GM12878 (cell line): ENCODE data around the gene TOMT. TPM values are rescaled to one million over a fixed set of nuclear protein-coding genes. Genes with fewer than 3 reads are reported as not detected.
A peak's percentile ranks its signal among the peaks of the same experiment; 100 is the strongest.

Experiments used
- ATF3 ChIP-seq: IDR thresholded peaks from 2 replicates; pipeline ENCODE4 v1.6.1; 2011; ENCODE audit warnings: low read depth, mild to moderate bottlenecking, low read length, moderate library complexity, borderline replicate concordance; ENCODE audit errors: extremely low read depth
- BACH1 ChIP-seq: fragments of 450-650 bp; IDR thresholded peaks from 2 replicates; pipeline ENCODE4 v1.6.1; 2017; ENCODE audit warnings: mild to moderate bottlenecking, borderline replicate concordance
- BHLHE40 ChIP-seq, 2 experiments: fragments of 450-650 bp in 1 of 2; IDR thresholded peaks; 2 replicates each; pipeline ENCODE4 v1.6.1; 2011 to 2017; ENCODE audit warnings: low read depth in 2 of 2, borderline replicate concordance in 1 of 2, improper control_type of control experiment in 1 of 2, low read length in 1 of 2, mild to moderate bottlenecking in 1 of 2
- CHD4 ChIP-seq: fragments of 200-600 bp; sonication (generic); IDR thresholded peaks from 2 replicates; pipeline ENCODE4 v1.6.1; 2016; ENCODE audit warnings: mild to moderate bottlenecking
- CREB1 ChIP-seq: IDR thresholded peaks from 2 replicates; pipeline ENCODE4 v1.6.1; 2012; ENCODE audit warnings: low read depth, mild to moderate bottlenecking, inconsistent platforms
- CUX1 ChIP-seq: IDR thresholded peaks from 2 replicates; pipeline ENCODE4 v1.6.1; 2012; ENCODE audit warnings: improper control_type of control experiment, low read depth, low read length; ENCODE audit not compliant: insufficient replicate concordance
- MYB ChIP-seq: fragments of 150-350 bp; IDR thresholded peaks from 2 replicates; pipeline ENCODE4 v1.6.1; 2014; ENCODE audit warnings: mild to moderate bottlenecking, low read depth, low read length, borderline replicate concordance
- NR2F1 ChIP-seq: fragments of 450-650 bp; conservative IDR thresholded peaks from 2 replicates; pipeline ENCODE4 v1.6.1; 2017; ENCODE audit warnings: mild to moderate bottlenecking
- PML ChIP-seq: IDR thresholded peaks from 2 replicates; pipeline ENCODE4 v1.6.1; 2012; ENCODE audit warnings: low read length, inconsistent platforms
- RUNX3 ChIP-seq: IDR thresholded peaks from 2 replicates; pipeline ENCODE4 v1.6.1; 2012; ENCODE audit warnings: low read length, inconsistent platforms
- SIX5 ChIP-seq: IDR thresholded peaks from 2 replicates; pipeline ENCODE4 v1.6.1; 2011; ENCODE audit warnings: mild to moderate bottlenecking, low read depth, low read length, moderate library complexity; ENCODE audit not compliant: severe bottlenecking
- SKIL ChIP-seq: fragments of 450-650 bp; IDR thresholded peaks from 2 replicates; pipeline ENCODE4 v1.6.1; 2017; ENCODE audit warnings: mild to moderate bottlenecking, low read depth, inconsistent platforms; ENCODE audit not compliant: poor library complexity, severe bottlenecking
- SUZ12 ChIP-seq: fragments of 200-600 bp; sonication (generic); IDR thresholded peaks from one replicate; pipeline ENCODE4 v1.6.1; 2018; ENCODE audit warnings: antibody characterized with exemption, mild to moderate bottlenecking; ENCODE audit not compliant: unreplicated experiment
- TBL1XR1 ChIP-seq: IDR thresholded peaks from 2 replicates; pipeline ENCODE4 v1.6.1; 2012; ENCODE audit warnings: low read depth, low read length, improper control_type of control experiment
- TCF12 ChIP-seq: IDR thresholded peaks from 2 replicates; pipeline ENCODE4 v1.6.1; 2011; ENCODE audit warnings: low read depth, mild to moderate bottlenecking, low read length
- ZBTB11 ChIP-seq: fragments of 450-650 bp; formaldehyde crosslinking; IDR thresholded peaks from 2 replicates; pipeline ENCODE4 v1.5.0; 2022; ENCODE audit warnings: mild to moderate bottlenecking, missing genetic modification characterization
- ZNF274 ChIP-seq: IDR thresholded peaks from one replicate; pipeline ENCODE4 v1.8.0; 2011; ENCODE audit not compliant: insufficient read length, insufficient read depth
- ZZZ3 ChIP-seq: IDR thresholded peaks from 2 replicates; pipeline ENCODE4 v1.6.1; 2011; ENCODE audit warnings: low read depth; ENCODE audit not compliant: control insufficient read depth, insufficient read length
- polyA plus RNA-seq, 11 experiments: library from polyadenylated mRNA; depleted of rRNA in 4 of 11; unstranded in 6 of 11; stranded (reverse) in 5 of 11; fragments of >200 nt; fragmentation: Nextera tagmentation in 4 of 11; fragmentation: Illumina TruSeq in 1 of 11; extraction: Ambion mirVana in 4 of 11; extraction: Trizol in 1 of 11; gene quantifications; 1 replicate in 1 of 11; 2 replicates in 10 of 11; pipeline versions ENCODE4 v1.2.1 to v1.2.3, GENCODE V29; 2011 to 2016; ENCODE audit warnings: inconsistent platforms in 2 of 11, missing spikeins in 2 of 11, low read depth in 1 of 11
- total RNA-seq, 4 experiments: library from RNA; depleted of rRNA in 3 of 4; stranded (reverse); fragments of >200 nt in 3 of 4; fragmentation: Illumina TruSeq in 1 of 4; extraction: Trizol in 1 of 4; gene quantifications; 2 replicates each; pipeline versions ENCODE4 v1.2.1 to v1.2.3, GENCODE V29; 2013 to 2021

The TOMT gene
- total and polyA plus RNA-seq, 10 of the 15 experiments (the other 5 are each of a cell fraction or from before 2014, with no cell fraction given): not detected

GRCh38 chr11:72102946-72103753 lies 2.6 kb upstream of the TOMT start, which contains the start of gene LAMTOR1 (continued):
- peak; percentile 60 for TF ChIP-seq ZBTB11 (CRISPR knock-in tag)
- peak; percentile 61; the same call in 1 of the 2 replicates for TF ChIP-seq CREB1
- peak; percentile 66 for TF ChIP-seq PML
- TF ChIP-seq ZNF274: no peak
- no peak for TF ChIP-seq CHD4
- no peak for TF ChIP-seq SUZ12
- peak; percentile 98 for TF ChIP-seq BHLHE40 (IDR thresholded peaks at IDR 0.05; ENCODE audit: borderline replicate concordance in 1 of 2, low read depth in 2 of 2, low read length in 1 of 2)
- TF ChIP-seq TBL1XR1: peak; percentile 8; the same call in 1 of the 2 replicates
- TF ChIP-seq RUNX3: peak; percentile 53; the same call in 1 of the 2 replicates
- TF ChIP-seq SKIL: no peak
- no peak for TF ChIP-seq ZZZ3
- peak; percentile 96 for TF ChIP-seq ATF3
- no peak for TF ChIP-seq MYB
- peak; percentile 25 for TF ChIP-seq SIX5
- peak; percentile 54 for TF ChIP-seq NR2F1
- TF ChIP-seq BACH1: peak; percentile 80
- TF ChIP-seq TCF12: no peak
- TF ChIP-seq CUX1: no peak
